MM.1S (cell line): ENCODE results near the gene CDKN3.

Experiments
- DNase-seq: peaks from one replicate; pipeline ENCODE4 v3.0.0-alpha.2; 2015
- H2AFZ ChIP-seq: fragments of 300-600 bp; sonication (generic); 2 replicates; pipeline ENCODE4 v1.6.0; 2016; ENCODE audit warnings: antibody characterized with exemption, low read length
- H3F3A ChIP-seq: fragments of 300-600 bp; sonication (generic); 2 replicates; pipeline ENCODE4 v1.6.1; 2016; ENCODE audit warnings: mild to moderate bottlenecking, antibody characterized with exemption, low read length, moderate library complexity, mixed read lengths; ENCODE audit not compliant: insufficient read depth
- H3K27ac ChIP-seq: fragments of 300-600 bp; sonication (generic); 2 replicates; pipeline ENCODE4 v1.5.1; 2016; ENCODE audit warnings: mild to moderate bottlenecking, low read length
- H3K27me3 ChIP-seq: fragments of 300-600 bp; sonication (generic); replicated peaks from 2 replicates; pipeline ENCODE4 v1.6.0; 2016; ENCODE audit warnings: low read length; ENCODE audit not compliant: insufficient read depth
- H3K36me3 ChIP-seq: fragments of 300-600 bp; sonication (generic); replicated peaks from 2 replicates; pipeline ENCODE4 v1.6.1; 2016; ENCODE audit warnings: mild to moderate bottlenecking, low read length, mixed read lengths; ENCODE audit not compliant: insufficient read depth
- H3K4me1 ChIP-seq: fragments of 300-600 bp; sonication (generic); 2 replicates; pipeline ENCODE4 v1.6.1; 2016; ENCODE audit warnings: low read length, mixed read lengths
- H3K4me2 ChIP-seq: fragments of 300-600 bp; sonication (generic); 2 replicates; pipeline ENCODE4 v1.6.0; 2016; ENCODE audit warnings: low read depth, low read length
- H3K4me3 ChIP-seq: fragments of 300-600 bp; sonication (generic); 2 replicates; pipeline ENCODE4 v1.5.1; 2016; ENCODE audit warnings: low read length, mixed read lengths
- H3K79me2 ChIP-seq: fragments of 300-600 bp; sonication (generic); 2 replicates; pipeline ENCODE4 v1.6.1; 2016; ENCODE audit warnings: mixed run types, low read length, mixed read lengths
- H3K9ac ChIP-seq: fragments of 300-600 bp; sonication (generic); 2 replicates; pipeline ENCODE4 v1.6.1; 2016; ENCODE audit warnings: low read length, mixed read lengths
- H3K9me2 ChIP-seq: fragments of 300-600 bp; sonication (generic); replicated peaks from 2 replicates; pipeline ENCODE4 v1.6.1; 2016; ENCODE audit warnings: mild to moderate bottlenecking, low read length, mixed read lengths; ENCODE audit not compliant: insufficient read depth
- H3K9me3 ChIP-seq: fragments of 300-600 bp; sonication (generic); replicated peaks from 2 replicates; pipeline ENCODE4 v1.6.1; 2016; ENCODE audit warnings: mild to moderate bottlenecking, low read length, mixed read lengths; ENCODE audit not compliant: insufficient read depth
- H4K20me1 ChIP-seq: fragments of 300-600 bp; sonication (generic); 2 replicates; pipeline ENCODE4 v1.6.1; 2016; ENCODE audit warnings: mild to moderate bottlenecking, low read length, moderate library complexity, mixed read lengths; ENCODE audit not compliant: insufficient read depth
- CTCF ChIP-seq: fragments of 300-600 bp; sonication (generic); IDR thresholded peaks from 2 replicates; pipeline ENCODE4 v1.5.1; 2016; ENCODE audit warnings: antibody characterized with exemption, low read length, mixed read lengths
- EZH2 ChIP-seq: fragments of 300-600 bp; sonication (generic); optimal IDR thresholded peaks from 2 replicates; pipeline ENCODE3; 2017; ENCODE audit warnings: low read depth, mild to moderate bottlenecking, antibody characterized with exemption, low read length, mixed read lengths
- EZH2phosphoT487 ChIP-seq: fragments of 300-600 bp; sonication (generic); IDR thresholded peaks from 2 replicates; pipeline ENCODE4 v1.6.1; 2018; ENCODE audit warnings: antibody characterized with exemption, low read length

The CDKN3 gene

GRCh38 chr14:54369343-54369742 is 27.5 kb upstream of the CDKN3 start:
- no peaks in the 10 kb centered on the region for H3K9me3 ChIP-seq
- H3K79me2 ChIP-seq = no peaks in the 10 kb centered on the region
- no peak overlapping the region for H3K4me2 ChIP-seq
- H3K27ac ChIP-seq = no peak overlapping the region
- no peaks in the 10 kb centered on the region for H3K9me2 ChIP-seq
- no peak overlapping the region for H3K9ac ChIP-seq
- no peak overlapping the region for H3K4me3 ChIP-seq
- no peak overlapping the region for H2AFZ ChIP-seq
- no peaks in the 10 kb centered on the region for H3F3A ChIP-seq
- no peaks in the 10 kb centered on the region for H3K36me3 ChIP-seq
- H4K20me1 ChIP-seq = no peaks in the 10 kb centered on the region
- TF ChIP-seq CTCF = no peak
- TF ChIP-seq EZH2phosphoT487 = no peak
- no peak for TF ChIP-seq EZH2
- H3K27me3 ChIP-seq = no peaks in the 10 kb centered on the region
- no peaks in the 10 kb centered on the region for H3K4me1 ChIP-seq
- DNase-seq = no peak

- TF ChIP-seq CTCF = no peak
- TF ChIP-seq EZH2 = no peak
- no peak for TF ChIP-seq EZH2phosphoT487
- Histone ChIP-seq H3K27me3 (no peaks in the 10 kb centered on the region), H3F3A (no peaks in the 10 kb centered on the region), H3K79me2 (no peaks in the 10 kb centered on the region), H3K4me2 (no peak overlapping the region), H3K36me3 (no peaks in the 10 kb centered on the region), H3K9me2 (no peaks in the 10 kb centered on the region), H2AFZ (no peak overlapping the region), H4K20me1 (no peaks in the 10 kb centered on the region), H3K4me1 (no peaks in the 10 kb centered on the region), H3K27ac (no peak overlapping the region), H3K9ac (no peak overlapping the region), H3K4me3 (no peak overlapping the region), H3K9me3 (no peaks in the 10 kb centered on the region)
- no peak for DNase-seq
Measured at GRCh38 chr14:54370323-54371198, 26.2 kb upstream of the CDKN3 start.

- Histone ChIP-seq H2AFZ (no peak overlapping the region), H3K9ac (no peak overlapping the region), H3K79me2 (no peaks in the 10 kb centered on the region), H3K27me3 (no peaks in the 10 kb centered on the region), H3K4me2 (no peak overlapping the region), H3K4me3 (no peak overlapping the region), H3K9me2 (no peaks in the 10 kb centered on the region), H3F3A (no peaks in the 10 kb centered on the region), H4K20me1 (no peaks in the 10 kb centered on the region), H3K27ac (no peak overlapping the region), H3K36me3 (no peaks in the 10 kb centered on the region), H3K9me3 (no peaks in the 10 kb centered on the region), H3K4me1 (no peaks in the 10 kb centered on the region)
- TF ChIP-seq EZH2phosphoT487 = no peak
- TF ChIP-seq EZH2 = no peak
- DNase-seq = no peak
Measured at GRCh38 chr14:54374117-54374884, 22.5 kb upstream of the CDKN3 start.
